ENCODE data around the gene SPIRE2. TPM values are rescaled to one million over a fixed set of nuclear protein-coding genes. Genes with fewer than 3 reads are reported as not detected.
"Not testable (repeated sequence)": the region's sequence is repeated elsewhere in the genome, so short reads cannot be mapped to it uniquely, and the experiment has no call there.

Gene SPIRE2, protein sequence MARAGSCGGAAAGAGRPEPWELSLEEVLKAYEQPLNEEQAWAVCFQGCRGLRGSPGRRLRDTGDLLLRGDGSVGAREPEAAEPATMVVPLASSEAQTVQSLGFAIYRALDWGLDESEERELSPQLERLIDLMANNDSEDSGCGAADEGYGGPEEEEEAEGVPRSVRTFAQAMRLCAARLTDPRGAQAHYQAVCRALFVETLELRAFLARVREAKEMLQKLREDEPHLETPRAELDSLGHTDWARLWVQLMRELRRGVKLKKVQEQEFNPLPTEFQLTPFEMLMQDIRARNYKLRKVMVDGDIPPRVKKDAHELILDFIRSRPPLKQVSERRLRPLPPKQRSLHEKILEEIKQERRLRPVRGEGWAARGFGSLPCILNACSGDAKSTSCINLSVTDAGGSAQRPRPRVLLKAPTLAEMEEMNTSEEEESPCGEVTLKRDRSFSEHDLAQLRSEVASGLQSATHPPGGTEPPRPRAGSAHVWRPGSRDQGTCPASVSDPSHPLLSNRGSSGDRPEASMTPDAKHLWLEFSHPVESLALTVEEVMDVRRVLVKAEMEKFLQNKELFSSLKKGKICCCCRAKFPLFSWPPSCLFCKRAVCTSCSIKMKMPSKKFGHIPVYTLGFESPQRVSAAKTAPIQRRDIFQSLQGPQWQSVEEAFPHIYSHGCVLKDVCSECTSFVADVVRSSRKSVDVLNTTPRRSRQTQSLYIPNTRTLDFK
- total RNA-seq (1.6 TPM), polyA plus RNA-seq (3.7 TPM)
- long read RNA-seq, donor 1, result 0 reads
- long read RNA-seq, donor 2, result 0 reads
- long read RNA-seq, donor 3, partial matches to known transcripts, result 0 of 1 reads
- long read RNA-seq, donor 3, other reads (novel, unspliced or antisense), result 0 of 1 reads
- long read RNA-seq, donor 4, result 0 reads
- long read RNA-seq, donor 5, partial matches to known transcripts, result 0 of 1 reads
- long read RNA-seq, donor 5, other reads (novel, unspliced or antisense), result 0 of 1 reads
- long read RNA-seq, donor 6, result 0 reads
- long read RNA-seq, donor 7, result 0 reads
- long read RNA-seq, donor 8, result 0 reads
- long read RNA-seq, donor 9, result 0 reads
- long read RNA-seq, donor 10, result 0 reads

DNA sequence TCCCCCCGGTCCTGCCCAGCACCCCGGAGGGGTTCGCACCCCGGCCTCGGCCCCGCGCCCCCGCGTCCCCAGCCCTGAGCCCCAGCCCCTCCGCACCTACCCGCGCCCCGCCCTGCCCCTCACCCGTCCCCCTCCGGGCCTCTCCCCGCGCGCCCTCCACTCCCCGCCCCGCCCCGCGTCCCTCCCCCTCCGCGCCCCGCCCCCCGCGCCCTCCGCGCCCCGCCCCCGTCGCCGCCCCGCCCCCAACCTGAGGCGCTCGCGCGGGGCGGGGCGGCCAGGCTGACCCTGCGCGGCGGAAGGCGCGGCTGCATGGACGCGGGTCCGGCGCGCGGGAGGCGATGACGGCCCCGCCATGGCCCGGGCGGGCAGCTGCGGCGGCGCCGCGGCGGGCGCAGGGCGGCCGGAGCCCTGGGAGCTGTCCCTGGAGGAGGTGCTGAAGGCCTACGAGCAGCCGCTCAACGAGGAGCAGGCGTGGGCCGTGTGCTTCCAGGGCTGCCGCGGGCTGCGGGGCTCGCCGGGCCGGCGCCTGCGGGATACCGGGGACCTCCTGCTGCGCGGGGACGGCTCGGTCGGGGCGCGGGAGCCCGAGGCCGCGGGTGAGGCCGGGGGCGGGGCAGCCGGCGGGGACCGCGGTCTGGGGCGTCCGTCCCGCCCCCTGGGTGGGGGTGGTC, at the start of gene SPIRE2:
Gene SPIRE2, plus strand, starts transcription at position 277 of the 671 bp plus-strand sequence. Its CDS starts 76 bp downstream, at position 353.
- Histone ChIP-seq H3K36me3 (ENCODE audit: control insufficient read depth in 2 of 2, insufficient read depth in 2 of 2, low read length in 1 of 2) (no peaks in the 10 kb centered on the region), H3K9me3 (ENCODE audit: control insufficient read depth in 2 of 2, insufficient read depth in 1 of 2, low read length in 1 of 2) (no peaks in the 10 kb centered on the region), H3K4me3 (ENCODE audit: low read length in 2 of 2) (peak within 1 kb of the TSS; percentile 13 to 49), H3K4me1 (ENCODE audit: control insufficient read depth in 2 of 2, insufficient read depth in 2 of 2, low read length in 2 of 2) (peaks cover 0 to 12% of the 10 kb centered on the region in 2 donors), H3K27me3 (ENCODE audit: control insufficient read depth in 2 of 2, insufficient read depth in 1 of 2, low read length in 1 of 2) (peaks cover 16 to 41% of the 10 kb centered on the region in 2 donors), H3K27ac (ENCODE audit: low read depth in 1 of 2, low read length in 1 of 2) (no peak within 1 kb of the TSS)
- 2% methylated on average over 92 of the region's 98 CpGs for WGBS
- DNase-seq (ENCODE audit: low read depth in 6 of 9, low spot score in 9 of 9), result peak; percentile 50 to 83 (median 65)

DNA sequence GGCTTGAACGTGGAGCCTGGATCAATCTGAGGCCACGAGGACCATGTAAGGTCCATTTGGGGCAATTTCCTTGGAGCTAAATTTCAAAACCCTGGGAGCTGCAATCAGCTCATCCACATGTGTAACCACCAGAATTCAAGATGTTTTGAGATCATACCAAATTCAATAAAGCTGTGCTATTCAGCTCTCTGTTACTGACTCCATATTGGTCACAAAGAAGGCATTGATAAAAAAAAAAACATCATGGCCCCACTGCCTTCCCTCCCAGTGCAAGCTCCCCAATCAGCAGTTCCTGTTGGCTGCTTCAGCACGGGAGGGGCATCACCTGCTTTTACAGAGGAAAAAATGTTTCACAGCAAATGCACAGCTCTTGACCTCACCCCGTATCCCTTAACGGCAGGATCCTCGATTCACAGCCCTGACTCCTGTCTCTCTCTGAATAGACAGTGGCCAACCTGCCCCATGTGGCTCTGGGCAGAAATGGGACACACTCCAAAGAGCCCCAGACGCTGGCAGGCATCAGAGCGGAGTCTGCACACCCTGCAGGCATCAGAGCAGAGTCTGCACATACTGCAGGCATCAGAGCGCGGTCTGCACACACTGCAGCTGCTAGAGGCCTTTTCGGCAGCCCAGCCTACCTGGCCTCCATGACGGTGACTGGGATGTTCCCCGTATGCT, 48.9 kb upstream of the SPIRE2 start:
- no peak for DNase-seq (ENCODE audit: low read depth in 6 of 9, low spot score in 9 of 9)
- WGBS, result 97% methylated on average over 13 of the region's 13 CpGs
- no peaks in the 10 kb centered on the region for H3K4me1 ChIP-seq (ENCODE audit: control insufficient read depth in 2 of 2, insufficient read depth in 2 of 2, low read length in 2 of 2)
- no peak overlapping the region for H3K4me3 ChIP-seq (ENCODE audit: low read length in 2 of 2)
- no peaks in the 10 kb centered on the region for H3K9me3 ChIP-seq (ENCODE audit: control insufficient read depth in 2 of 2, insufficient read depth in 1 of 2, low read length in 1 of 2)
- H3K27ac ChIP-seq (ENCODE audit: low read depth in 1 of 2, low read length in 1 of 2), result no peak overlapping the region
- no peaks in the 10 kb centered on the region for H3K27me3 ChIP-seq (ENCODE audit: control insufficient read depth in 2 of 2, insufficient read depth in 1 of 2, low read length in 1 of 2)
- peaks cover 54 to 55% of the 10 kb centered on the region in 2 donors for H3K36me3 ChIP-seq (ENCODE audit: control insufficient read depth in 2 of 2, insufficient read depth in 2 of 2, low read length in 1 of 2)

DNA sequence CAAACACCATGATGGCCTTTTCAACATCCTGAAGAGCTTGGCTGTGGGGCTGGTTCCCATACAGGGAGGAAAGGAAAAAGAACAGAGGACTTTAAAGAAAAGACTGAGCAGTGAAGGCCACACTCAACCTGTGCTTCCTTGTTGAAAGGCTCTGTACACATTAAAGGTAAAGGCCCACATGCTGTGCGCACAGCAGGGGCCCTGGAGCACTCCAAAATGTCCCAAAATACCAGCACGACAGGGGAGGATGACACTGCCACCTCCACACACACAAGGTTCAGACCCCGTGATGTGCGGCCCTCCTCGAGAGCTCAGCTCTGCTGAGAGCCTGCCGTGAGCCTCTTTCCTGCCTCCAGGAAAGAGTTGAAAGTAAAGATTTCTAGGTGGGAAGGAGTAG, 48.4 kb upstream of the SPIRE2 start:
- WGBS, result 98% methylated on average over 6 of the region's 6 CpGs

DNA sequence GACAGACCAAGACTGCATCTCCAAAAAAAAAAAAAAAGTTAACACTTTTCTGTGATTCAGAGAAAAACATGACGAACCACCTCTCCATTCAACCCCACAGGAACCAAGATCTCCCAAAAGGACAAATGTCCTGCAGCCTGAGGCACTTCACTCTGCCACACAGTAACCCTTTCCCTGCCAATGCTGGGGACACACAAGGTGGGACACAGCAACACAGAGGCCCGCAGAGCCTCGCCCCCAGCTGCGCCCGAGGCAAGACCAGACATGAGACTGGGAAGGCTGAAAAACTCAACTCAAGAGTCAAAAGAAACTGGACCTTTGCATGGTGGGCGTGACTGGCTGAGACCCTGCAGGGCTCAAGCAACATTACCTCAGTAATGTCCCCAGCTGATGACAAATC, 45.8 kb upstream of the SPIRE2 start:
- H3K36me3 ChIP-seq (ENCODE audit: control insufficient read depth in 2 of 2, insufficient read depth in 2 of 2, low read length in 1 of 2), result peaks cover 60 to 62% of the 10 kb centered on the region in 2 donors
- 96% methylated on average over 6 of the region's 6 CpGs for WGBS
- H3K9me3 ChIP-seq (ENCODE audit: control insufficient read depth in 2 of 2, insufficient read depth in 1 of 2, low read length in 1 of 2), result no peaks in the 10 kb centered on the region
- H3K27me3 ChIP-seq (ENCODE audit: control insufficient read depth in 2 of 2, insufficient read depth in 1 of 2, low read length in 1 of 2), result no peaks in the 10 kb centered on the region
- no peak overlapping the region for H3K27ac ChIP-seq (ENCODE audit: low read depth in 1 of 2, low read length in 1 of 2)
- no peak overlapping the region for H3K4me3 ChIP-seq (ENCODE audit: low read length in 2 of 2)
- no peak for DNase-seq (ENCODE audit: low read depth in 6 of 9, low spot score in 9 of 9)
- H3K4me1 ChIP-seq (ENCODE audit: control insufficient read depth in 2 of 2, insufficient read depth in 2 of 2, low read length in 2 of 2), result peaks cover 0 to 4% of the 10 kb centered on the region in 2 donors

More for the DNA sequence above, 48.4 kb upstream of the SPIRE2 start:
- Histone ChIP-seq H3K27me3 (ENCODE audit: control insufficient read depth in 2 of 2, insufficient read depth in 1 of 2, low read length in 1 of 2) (no peaks in the 10 kb centered on the region), H3K27ac (ENCODE audit: low read depth in 1 of 2, low read length in 1 of 2) (no peak overlapping the region), H3K36me3 (ENCODE audit: control insufficient read depth in 2 of 2, insufficient read depth in 2 of 2, low read length in 1 of 2) (peaks cover 57 to 59% of the 10 kb centered on the region in 2 donors), H3K4me3 (ENCODE audit: low read length in 2 of 2) (no peak overlapping the region), H3K9me3 (ENCODE audit: control insufficient read depth in 2 of 2, insufficient read depth in 1 of 2, low read length in 1 of 2) (no peaks in the 10 kb centered on the region), H3K4me1 (ENCODE audit: control insufficient read depth in 2 of 2, insufficient read depth in 2 of 2, low read length in 2 of 2) (no peaks in the 10 kb centered on the region)
- DNase-seq (ENCODE audit: low read depth in 6 of 9, low spot score in 9 of 9), result no peak

DNA sequence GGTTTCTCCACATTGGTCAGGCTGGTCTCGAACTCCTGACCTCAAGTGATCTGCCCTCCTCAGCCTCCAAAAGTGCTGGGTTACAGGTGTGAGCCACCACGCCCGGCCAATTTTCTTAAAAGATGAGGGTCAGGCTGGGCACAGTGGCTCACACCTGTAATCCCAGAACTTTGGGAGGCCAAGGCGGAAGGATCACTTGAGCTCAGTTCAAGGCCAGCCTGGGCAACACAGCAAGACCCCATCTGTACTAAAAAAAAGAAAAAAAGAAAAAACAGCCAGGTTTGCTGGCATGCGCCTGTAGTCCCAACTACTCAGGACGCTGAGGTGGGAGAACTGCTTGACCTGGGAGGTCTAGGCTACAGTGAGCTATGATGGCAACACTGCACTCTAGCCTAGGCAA, 44.3 kb upstream of the SPIRE2 start:
- H3K27ac ChIP-seq (ENCODE audit: low read depth in 1 of 2, low read length in 1 of 2); H3K4me1 ChIP-seq (ENCODE audit: control insufficient read depth in 2 of 2, insufficient read depth in 2 of 2, low read length in 2 of 2); H3K27me3 ChIP-seq (ENCODE audit: control insufficient read depth in 2 of 2, insufficient read depth in 1 of 2, low read length in 1 of 2); H3K4me3 ChIP-seq (ENCODE audit: low read length in 2 of 2); H3K9me3 ChIP-seq (ENCODE audit: control insufficient read depth in 2 of 2, insufficient read depth in 1 of 2, low read length in 1 of 2); DNase-seq (ENCODE audit: low read depth in 6 of 9, low spot score in 9 of 9): not testable (repeated sequence)
- 91% methylated on average over 6 of the region's 6 CpGs for WGBS
- peaks cover 61 to 66% of the 10 kb centered on the region in 2 donors for H3K36me3 ChIP-seq (ENCODE audit: control insufficient read depth in 2 of 2, insufficient read depth in 2 of 2, low read length in 1 of 2)

DNA sequence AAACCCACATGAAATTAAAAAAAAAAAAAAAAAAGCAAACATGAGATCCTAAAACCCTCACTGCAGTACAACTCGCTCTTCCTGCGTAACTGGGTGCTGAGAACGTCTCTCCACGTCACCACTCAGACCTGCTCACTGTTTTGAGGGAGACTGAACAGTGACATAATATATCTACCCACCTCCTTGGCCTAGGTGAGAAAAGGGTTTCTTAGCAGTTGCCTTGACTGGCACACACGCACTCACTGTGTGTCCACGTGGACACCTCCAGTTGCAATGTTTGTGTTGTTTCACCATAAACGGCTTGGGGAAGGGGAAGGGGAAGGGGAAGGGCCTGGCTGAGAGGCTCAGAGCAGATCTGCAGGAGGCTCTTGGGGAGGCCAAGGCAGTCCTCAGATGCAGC, 43.9 kb upstream of the SPIRE2 start:
- DNase-seq (ENCODE audit: low read depth in 6 of 9, low spot score in 9 of 9), result no peak
- Histone ChIP-seq H3K36me3 (ENCODE audit: control insufficient read depth in 2 of 2, insufficient read depth in 2 of 2, low read length in 1 of 2) (peaks cover 61 to 64% of the 10 kb centered on the region in 2 donors), H3K9me3 (ENCODE audit: control insufficient read depth in 2 of 2, insufficient read depth in 1 of 2, low read length in 1 of 2) (no peaks in the 10 kb centered on the region), H3K4me3 (ENCODE audit: low read length in 2 of 2) (no peak overlapping the region), H3K27me3 (ENCODE audit: control insufficient read depth in 2 of 2, insufficient read depth in 1 of 2, low read length in 1 of 2) (no peaks in the 10 kb centered on the region), H3K27ac (ENCODE audit: low read depth in 1 of 2, low read length in 1 of 2) (no peak overlapping the region), H3K4me1 (ENCODE audit: control insufficient read depth in 2 of 2, insufficient read depth in 2 of 2, low read length in 2 of 2) (peaks cover 0 to 4% of the 10 kb centered on the region in 2 donors)
- 95% methylated on average over 7 of the region's 7 CpGs for WGBS

DNA sequence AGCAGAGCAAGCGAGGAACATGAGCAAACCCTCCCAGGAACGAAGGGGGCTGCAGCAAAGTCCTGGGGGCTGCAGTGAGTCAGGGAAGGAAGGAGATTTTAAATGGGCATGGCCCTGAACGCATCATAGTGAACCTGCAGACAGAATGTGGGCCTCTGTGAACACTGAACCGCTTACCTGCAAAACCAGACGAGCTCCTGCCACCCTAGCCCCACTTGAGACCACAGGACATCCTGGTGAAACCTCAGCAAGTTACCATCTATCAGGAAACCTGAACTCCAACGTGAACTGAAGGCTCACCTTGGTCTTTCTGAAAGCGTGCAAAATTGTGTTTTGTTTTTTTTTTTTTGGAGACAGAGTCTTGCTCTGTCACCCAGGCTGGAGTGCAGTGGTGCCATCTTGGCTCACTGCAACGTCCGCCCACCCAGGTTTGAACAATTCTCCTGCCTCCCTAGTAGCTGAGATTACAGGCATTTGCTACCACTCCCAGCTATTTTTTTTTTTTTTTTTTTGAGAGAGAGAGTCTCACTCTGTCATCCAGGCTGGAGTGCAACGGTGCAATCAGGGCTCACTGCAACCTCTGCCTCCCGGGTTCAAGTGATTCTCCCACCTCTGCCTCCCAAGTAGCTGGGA, 42.6 kb upstream of the SPIRE2 start:
- 87% methylated on average over 11 of the region's 11 CpGs for WGBS
- peaks cover 0 to 4% of the 10 kb centered on the region in 2 donors for H3K4me1 ChIP-seq (ENCODE audit: control insufficient read depth in 2 of 2, insufficient read depth in 2 of 2, low read length in 2 of 2)
- H3K27ac ChIP-seq (ENCODE audit: low read depth in 1 of 2, low read length in 1 of 2), result no peak overlapping the region

More for the DNA sequence above, 42.6 kb upstream of the SPIRE2 start:
- peaks cover 56 to 59% of the 10 kb centered on the region in 2 donors for H3K36me3 ChIP-seq (ENCODE audit: control insufficient read depth in 2 of 2, insufficient read depth in 2 of 2, low read length in 1 of 2)
- H3K9me3 ChIP-seq (ENCODE audit: control insufficient read depth in 2 of 2, insufficient read depth in 1 of 2, low read length in 1 of 2), result no peaks in the 10 kb centered on the region
- no peaks in the 10 kb centered on the region for H3K27me3 ChIP-seq (ENCODE audit: control insufficient read depth in 2 of 2, insufficient read depth in 1 of 2, low read length in 1 of 2)
- H3K4me3 ChIP-seq (ENCODE audit: low read length in 2 of 2), result no peak overlapping the region
- DNase-seq (ENCODE audit: low read depth in 6 of 9, low spot score in 9 of 9), result peak in 3 of 9 donors; percentile 8 to 42 (median 11)

Data from thymus (tissue), 14 donors.